ENCODE measurements around the gene ZNF444.

ZNF444 gene

GRCh38 chr19:56123266-56123891, 17.7 kb upstream of the ZNF444 start:
- no peak for DNase-seq

- no peak for DNase-seq
Observed at GRCh38 chr19:56124578-56124977, 16.5 kb upstream of the ZNF444 start.

- no peak for DNase-seq
Observed at GRCh38 chr19:56125806-56126590, 15.1 kb upstream of the ZNF444 start.

- DNase-seq, result no peak
Observed at GRCh38 chr19:56126983-56127780, 13.9 kb upstream of the ZNF444 start.

- DNase-seq, result no peak
Observed at GRCh38 chr19:56130006-56130405, 11.1 kb upstream of the ZNF444 start.

GRCh38 chr19:56131651-56132050, 9.4 kb upstream of the ZNF444 start:
- DNase-seq, result no peak

GRCh38 chr19:56132316-56132822, 8.7 kb upstream of the ZNF444 start:
- no peak for DNase-seq

- DNase-seq, result no peak
Observed at GRCh38 chr19:56133858-56134653, 7.0 kb upstream of the ZNF444 start.

GRCh38 chr19:56134654-56134921, 6.5 kb upstream of the ZNF444 start:
- DNase-seq, result no peak

- no peak for DNase-seq
Observed at GRCh38 chr19:56136362-56136761, 4.7 kb upstream of the ZNF444 start.

- no peak for DNase-seq
Observed at GRCh38 chr19:56137405-56137804, 3.7 kb upstream of the ZNF444 start.

- no peak for DNase-seq
Observed at GRCh38 chr19:56138069-56138468, 3.0 kb upstream of the ZNF444 start.

- no peak for DNase-seq
Observed at GRCh38 chr19:56139847-56140582, 1.1 kb upstream of the ZNF444 start.

- DNase-seq, result no peak
Observed at GRCh38 chr19:56141417-56141993, 418 bp downstream of the ZNF444 start.

GRCh38 chr19:56142087-56142787, 1.1 kb downstream of the ZNF444 start:
- no peak for DNase-seq

GRCh38 chr19:56142897-56143434, 1.9 kb downstream of the ZNF444 start:
- no peak for DNase-seq

GRCh38 chr19:56144376-56144775, 3.3 kb downstream of the ZNF444 start:
- DNase-seq, result no peak

- no peak for DNase-seq
Observed at GRCh38 chr19:56144831-56145230, 3.7 kb downstream of the ZNF444 start.

GRCh38 chr19:56145698-56146097, 4.6 kb downstream of the ZNF444 start:
- DNase-seq, result no peak

GRCh38 chr19:56146904-56147303, 5.8 kb downstream of the ZNF444 start:
- no peak for DNase-seq

GRCh38 chr19:56147307-56147706, 6.2 kb downstream of the ZNF444 start:
- DNase-seq, result no peak

Measured in NCI-H1436 treated with DMSO at 0.1 percent for 48 hours (cell line).